IgD-negative memory B cell (primary cell): ENCODE data around the gene GDAP2. TPM values are rescaled to one million over a fixed set of nuclear protein-coding genes. Genes with fewer than 3 reads are reported as not detected.

ENCODE experiments used
- H3K27ac Mint-ChIP-seq, 3 donors: one replicate each; pipeline ENCODE4 v1.8.0; 2020 to 2022; ENCODE audit warnings: mild to moderate bottlenecking in 3 of 3, mixed read lengths in 3 of 3, moderate library complexity in 1 of 3
- H3K27me3 Mint-ChIP-seq: one replicate; pipeline ENCODE4 v1.8.0; 2021; ENCODE audit warnings: mixed read lengths
- H3K36me3 Mint-ChIP-seq: one replicate; pipeline ENCODE4 v1.8.0; 2020; ENCODE audit warnings: mild to moderate bottlenecking, mixed read lengths
- H3K4me1 Mint-ChIP-seq, 3 donors: one replicate each; pipeline ENCODE4 v1.8.0; 2020 to 2022; ENCODE audit warnings: mixed read lengths in 3 of 3, mild to moderate bottlenecking in 1 of 3
- H3K4me3 Mint-ChIP-seq, 4 donors: one replicate each; pipeline ENCODE4 v1.8.0; 2020 to 2022; ENCODE audit warnings: mild to moderate bottlenecking in 4 of 4, mixed read lengths in 4 of 4, moderate library complexity in 3 of 4
- H3K9me3 Mint-ChIP-seq, 3 donors: one replicate each; pipeline ENCODE4 v1.8.0; 2020 to 2021; ENCODE audit warnings: mixed read lengths in 3 of 3, mild to moderate bottlenecking in 1 of 3
- polyA plus RNA-seq: library from polyadenylated mRNA; unstranded; fragments of 300-500 nt; fragmentation: Illumina TruSeq; gene quantifications from one replicate; pipeline ENCODE4 v1.2.3, GENCODE V29; 2021

GDAP2 gene
- polyA plus RNA-seq, 1 donor from 2014 or later = 11.6 TPM

GRCh38 chr1:117818456-117818855 lies 111.0 kb downstream of the GDAP2 start:
- Mint-ChIP-seq H3K27me3 (no peaks in the 10 kb centered on the region), H3K36me3 (no peaks in the 10 kb centered on the region), H3K4me1 (no peaks in the 10 kb centered on the region), H3K4me3 (no peak overlapping the region), H3K9me3 (peaks cover 0 to 8% (median 5%) of the 10 kb centered on the region in 3 donors), H3K27ac (no peak overlapping the region)

DNA sequence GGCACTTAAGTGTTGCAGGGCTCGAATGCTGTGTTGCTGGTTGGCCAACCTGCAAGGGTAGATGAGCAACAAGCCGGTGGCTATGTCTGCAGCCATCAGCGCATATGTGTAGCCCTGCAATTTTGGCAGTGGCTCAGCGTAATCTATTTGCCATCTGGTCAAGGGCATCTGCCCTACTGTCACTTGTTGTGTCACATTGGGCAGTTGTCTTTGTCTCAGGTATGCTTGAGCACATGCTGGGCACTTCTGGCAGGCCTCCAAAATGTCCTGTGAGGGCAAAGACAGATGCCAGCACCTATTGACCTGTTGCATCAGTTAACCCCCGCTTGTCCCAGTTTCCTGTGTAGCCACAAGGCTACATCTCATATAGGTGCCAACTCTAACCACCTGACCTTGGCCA lies 111.8 kb downstream of the GDAP2 start:
- H3K4me3 Mint-ChIP-seq = no peak overlapping the region

DNA sequence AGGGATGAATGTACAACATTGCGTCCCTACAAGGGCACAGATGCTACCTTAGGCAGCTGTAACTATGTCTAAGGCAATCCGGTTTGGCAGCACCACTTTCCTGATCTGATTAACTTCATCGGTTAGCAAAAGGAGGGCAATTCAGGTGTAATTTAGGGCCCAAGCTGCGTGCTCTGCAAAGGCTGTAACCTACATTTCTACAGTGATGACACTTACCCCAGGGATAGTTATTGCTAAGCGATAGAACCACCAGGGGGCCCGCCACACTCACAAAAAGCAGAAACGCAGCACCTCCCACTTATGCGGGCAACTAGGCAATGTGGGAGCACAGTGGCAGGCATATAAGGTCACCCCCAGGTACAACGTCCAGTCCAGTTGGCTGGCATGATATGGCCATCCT lies 113.5 kb downstream of the GDAP2 start:
- Mint-ChIP-seq H3K4me1 (no peaks in the 10 kb centered on the region), H3K36me3 (no peaks in the 10 kb centered on the region), H3K27me3 (no peaks in the 10 kb centered on the region), H3K27ac (no peak overlapping the region), H3K9me3 (peaks cover 0 to 2% (median 0%) of the 10 kb centered on the region in 3 donors), H3K4me3 (no peak overlapping the region)

More for the DNA sequence above, 111.8 kb downstream of the GDAP2 start:
- H3K27ac Mint-ChIP-seq = no peak overlapping the region
- no peaks in the 10 kb centered on the region for H3K36me3 Mint-ChIP-seq
- H3K9me3 Mint-ChIP-seq = peaks cover 0 to 5% (median 5%) of the 10 kb centered on the region in 3 donors
- H3K27me3 Mint-ChIP-seq = no peaks in the 10 kb centered on the region
- H3K4me1 Mint-ChIP-seq = no peaks in the 10 kb centered on the region

DNA sequence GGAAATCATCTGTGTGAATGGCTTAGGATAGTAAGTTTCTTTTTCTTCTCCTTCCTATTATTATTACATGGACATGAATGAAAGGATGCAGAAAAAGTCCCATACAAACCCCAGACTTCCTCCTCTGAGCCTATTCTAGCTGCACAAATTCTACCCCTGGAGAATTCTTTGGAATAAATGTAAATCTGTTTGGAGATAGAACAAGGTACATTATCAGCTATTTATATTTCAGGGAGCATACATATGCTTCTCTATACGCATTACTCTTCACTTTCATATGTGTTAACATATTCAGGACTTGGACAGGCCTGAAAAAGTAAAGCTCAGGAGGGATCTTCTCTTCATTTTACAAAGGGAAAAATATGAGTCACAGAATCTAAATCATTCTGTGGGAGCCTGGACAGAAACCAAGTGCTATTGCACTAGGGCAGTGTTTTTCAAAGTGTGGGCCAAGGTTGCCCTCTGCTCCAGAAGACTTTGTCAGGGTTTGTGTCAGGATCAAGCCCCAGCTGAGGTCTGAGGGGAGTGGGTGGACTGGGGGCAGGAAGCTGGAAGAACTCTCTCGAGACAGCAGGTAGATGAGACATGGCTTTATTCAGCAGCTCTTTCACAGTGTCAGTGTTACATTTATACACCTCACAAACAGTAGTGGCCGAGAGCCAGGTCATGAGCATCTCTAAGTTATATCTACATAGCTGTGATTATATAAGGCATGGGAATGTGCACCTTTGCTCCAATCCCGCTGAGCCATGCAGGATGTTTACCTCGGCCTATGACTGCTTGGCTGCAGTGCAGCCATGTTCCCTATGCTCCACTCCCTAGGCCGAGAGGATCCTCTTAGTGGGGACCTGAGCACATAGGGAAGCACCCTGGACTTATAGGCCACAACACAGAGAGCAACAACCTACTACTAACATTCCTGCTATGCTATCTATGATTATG lies 114.3 kb downstream of the GDAP2 start:
- no peaks in the 10 kb centered on the region for H3K4me1 Mint-ChIP-seq
- H3K27ac Mint-ChIP-seq = no peak overlapping the region
- H3K27me3 Mint-ChIP-seq = peaks cover 3% of the 10 kb centered on the region
- no peak overlapping the region for H3K4me3 Mint-ChIP-seq
- H3K36me3 Mint-ChIP-seq = no peaks in the 10 kb centered on the region
- H3K9me3 Mint-ChIP-seq = no peaks in the 10 kb centered on the region

Other genes with a start within 250 kb of the GDAP2 start
- gene WDR3, start 118 bp upstream of the GDAP2 start, polyA plus RNA-seq = 21.1 TPM